B cell (primary cell): Measurements from ENCODE around the gene ESPN.

Experiments
- CTCF ChIP-seq: fragments of 200-600 bp; IDR thresholded peaks from one replicate; pipeline ENCODE4 v1.8.0; 2022; ENCODE audit warnings: antibody characterized with exemption, mild to moderate bottlenecking
- EZH2 ChIP-seq: IDR thresholded peaks from 2 replicates; pipeline ENCODE4 v1.6.1; 2012; ENCODE audit warnings: borderline replicate concordance, low read depth, mild to moderate bottlenecking, moderate library complexity, low read length; ENCODE audit not compliant: insufficient read depth, poor library complexity, severe bottlenecking

- TF ChIP-seq CTCF, result no peak
- no peak for TF ChIP-seq EZH2
These were observed 64.2 kb downstream of the ESPN start for GRCh38 chr1:6488602-6489382.
